Activated naive CD4-positive, alpha-beta T cell treated with anti-CD3 and anti-CD28 coated beads, Interleukin-2, amount 50 U/mL, for 24 hours (primary cell): ENCODE measurements around the gene TRAF5.

Experiments used
- H3K27ac Mint-ChIP-seq: one replicate; pipeline ENCODE4 v1.8.0; 2021; ENCODE audit warnings: mild to moderate bottlenecking, mixed read lengths
- H3K27me3 Mint-ChIP-seq: one replicate; pipeline ENCODE4 v1.8.0; 2021; ENCODE audit warnings: mixed read lengths
- H3K36me3 Mint-ChIP-seq: one replicate; pipeline ENCODE4 v1.8.0; 2021; ENCODE audit warnings: mixed read lengths
- H3K4me1 Mint-ChIP-seq: one replicate; pipeline ENCODE4 v1.8.0; 2021; ENCODE audit warnings: mixed read lengths
- H3K4me3 Mint-ChIP-seq: one replicate; pipeline ENCODE4 v1.8.0; 2021; ENCODE audit warnings: mild to moderate bottlenecking, mixed read lengths
- H3K9me3 Mint-ChIP-seq: one replicate; pipeline ENCODE4 v1.8.0; 2021; ENCODE audit warnings: mixed read lengths

The TRAF5 gene

DNA sequence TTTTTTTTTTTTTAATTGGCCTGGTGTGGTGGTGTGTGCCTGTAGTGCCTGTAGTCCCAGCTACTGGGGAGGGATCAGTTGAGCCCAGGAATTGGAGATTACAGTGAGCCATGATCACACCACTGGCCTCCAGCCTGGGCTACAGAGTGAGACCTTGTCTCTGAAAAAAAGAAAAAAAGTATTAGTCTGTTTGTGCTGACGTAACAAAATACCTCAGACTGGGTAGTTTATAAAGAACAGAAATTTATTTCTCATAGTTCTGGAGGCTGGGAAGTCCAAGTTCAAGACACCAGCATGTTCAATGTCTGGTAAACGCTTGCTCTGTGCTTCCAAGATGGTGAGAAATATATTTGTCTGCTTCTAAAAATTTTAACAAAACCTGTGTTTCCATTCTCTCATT is 25.8 kb downstream of the TRAF5 start:
- H3K27ac Mint-ChIP-seq = no peak overlapping the region
- H3K9me3 Mint-ChIP-seq = no peaks in the 10 kb centered on the region
- peak overlapping the region; percentile 68 for H3K4me3 Mint-ChIP-seq
- peaks cover 95% of the 10 kb centered on the region for H3K4me1 Mint-ChIP-seq
- no peaks in the 10 kb centered on the region for H3K27me3 Mint-ChIP-seq
- peaks cover 14% of the 10 kb centered on the region for H3K36me3 Mint-ChIP-seq

DNA sequence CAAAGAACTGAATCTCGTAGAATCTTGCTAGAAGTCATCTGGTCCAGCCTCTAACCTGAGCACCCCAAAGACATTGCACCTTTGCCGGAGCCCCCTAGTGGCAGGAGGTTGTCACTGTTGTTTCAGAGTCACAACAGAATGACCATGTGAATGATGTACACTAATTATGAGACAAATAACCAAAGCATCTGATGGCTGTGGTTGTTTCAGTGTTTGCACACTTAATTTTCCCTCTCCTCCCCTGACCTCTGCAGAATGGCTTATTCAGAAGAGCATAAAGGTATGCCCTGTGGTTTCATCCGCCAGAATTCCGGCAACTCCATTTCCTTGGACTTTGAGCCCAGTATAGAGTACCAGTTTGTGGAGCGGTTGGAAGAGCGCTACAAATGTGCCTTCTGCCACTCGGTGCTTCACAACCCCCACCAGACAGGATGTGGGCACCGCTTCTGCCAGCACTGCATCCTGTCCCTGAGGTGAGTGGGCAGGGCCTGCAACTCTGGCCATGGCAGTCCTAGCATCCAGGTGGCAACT is 26.4 kb downstream of the TRAF5 start:
- Mint-ChIP-seq H3K4me3 (peak overlapping the region; percentile 68), H3K9me3 (no peaks in the 10 kb centered on the region), H3K27ac (peak overlapping the region; percentile 92), H3K4me1 (peaks cover 91% of the 10 kb centered on the region), H3K27me3 (no peaks in the 10 kb centered on the region), H3K36me3 (peaks cover 15% of the 10 kb centered on the region)

DNA sequence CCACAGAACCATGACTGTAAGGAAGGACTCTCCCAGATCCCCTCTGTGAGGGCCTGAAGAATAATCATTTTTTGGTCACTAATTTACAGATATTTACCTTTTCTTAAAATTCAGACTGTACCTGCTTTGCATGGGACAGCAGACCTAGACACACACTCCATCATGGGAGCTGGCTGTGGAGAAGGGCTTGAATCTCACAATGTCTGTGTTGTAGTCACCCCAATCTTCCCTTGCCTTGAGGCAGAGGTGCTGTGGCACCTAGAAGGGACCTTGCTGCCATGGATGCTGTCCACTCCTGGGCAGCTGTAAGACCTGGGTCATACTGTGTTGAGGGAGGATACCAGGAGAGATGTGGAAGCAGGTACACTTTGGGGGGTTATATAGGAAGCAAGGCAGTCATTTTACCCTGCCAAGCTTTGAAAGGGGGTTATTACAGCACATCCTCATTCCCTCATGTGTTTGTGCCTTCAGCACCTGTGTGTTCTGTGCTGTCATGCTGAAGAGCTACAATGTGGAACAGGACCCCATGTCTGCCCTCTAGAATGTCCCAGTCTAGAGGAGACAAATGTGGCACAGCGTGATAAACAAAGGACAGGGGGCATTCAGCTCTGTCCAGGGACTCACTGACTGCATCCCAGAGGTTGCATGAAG is 27.1 kb downstream of the TRAF5 start:
- peaks cover 86% of the 10 kb centered on the region for H3K4me1 Mint-ChIP-seq
- peaks cover 15% of the 10 kb centered on the region for H3K36me3 Mint-ChIP-seq
- H3K27ac Mint-ChIP-seq = peak overlapping the region; percentile 91
- no peaks in the 10 kb centered on the region for H3K27me3 Mint-ChIP-seq
- H3K9me3 Mint-ChIP-seq = no peaks in the 10 kb centered on the region
- peak overlapping the region; percentile 68 for H3K4me3 Mint-ChIP-seq

DNA sequence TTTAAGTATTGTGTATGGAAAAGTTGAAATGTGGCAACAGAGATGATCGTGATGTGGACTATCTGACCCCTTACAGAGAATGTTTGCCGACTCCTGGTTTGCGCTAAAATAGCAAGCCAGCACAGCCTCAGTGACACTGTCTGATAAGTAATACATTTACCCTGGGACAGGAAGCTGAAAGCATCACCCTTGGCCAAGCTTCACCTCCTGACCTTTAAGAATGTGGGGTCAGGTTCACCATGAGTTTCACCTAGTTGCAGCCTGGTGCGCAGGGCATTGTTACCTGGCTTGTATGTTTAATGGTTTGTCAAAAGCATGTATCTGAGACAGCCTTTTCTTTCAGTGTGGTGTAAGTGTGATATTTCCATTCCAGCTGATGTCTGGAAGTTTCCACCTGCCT is 29.2 kb downstream of the TRAF5 start:
- Mint-ChIP-seq H3K27me3 (no peaks in the 10 kb centered on the region), H3K27ac (peak overlapping the region; percentile 24), H3K4me3 (no peak overlapping the region), H3K4me1 (peaks cover 71% of the 10 kb centered on the region), H3K36me3 (peaks cover 16% of the 10 kb centered on the region), H3K9me3 (no peaks in the 10 kb centered on the region)

DNA sequence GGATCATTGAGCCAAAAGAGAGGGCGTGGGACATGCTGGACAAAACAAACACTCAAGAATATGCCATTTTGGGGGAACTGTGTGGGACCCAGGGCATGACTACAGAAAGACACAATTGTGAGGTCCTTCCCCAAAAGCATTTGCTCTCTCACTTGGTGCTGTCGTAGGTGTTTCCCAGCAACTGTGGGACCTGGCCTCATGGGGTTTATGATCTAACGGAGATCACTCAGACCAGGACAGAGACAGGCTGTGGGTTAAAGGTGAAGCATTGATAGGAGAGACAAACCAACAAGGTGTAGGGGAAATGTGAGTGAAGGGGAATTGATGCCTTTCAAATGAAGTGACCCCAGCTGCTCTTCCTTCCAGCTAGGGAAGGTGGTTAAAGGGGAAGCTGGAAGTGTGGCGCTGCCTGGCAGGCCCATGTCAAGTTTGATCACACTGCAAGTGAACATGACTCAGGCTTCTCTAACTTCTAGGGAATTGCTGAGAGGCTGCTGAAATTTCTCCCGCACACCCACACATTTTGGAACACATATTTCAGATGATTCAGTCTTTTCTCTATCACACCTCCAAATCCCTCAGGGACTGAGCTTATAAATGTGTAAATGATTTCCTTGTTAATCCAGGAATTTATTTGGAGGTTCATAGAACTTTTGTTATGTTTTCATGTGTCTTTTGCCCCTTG is 30.2 kb downstream of the TRAF5 start:
- peak overlapping the region; percentile 62 for H3K27ac Mint-ChIP-seq
- H3K9me3 Mint-ChIP-seq = no peaks in the 10 kb centered on the region
- no peaks in the 10 kb centered on the region for H3K27me3 Mint-ChIP-seq
- peaks cover 14% of the 10 kb centered on the region for H3K36me3 Mint-ChIP-seq
- peaks cover 62% of the 10 kb centered on the region for H3K4me1 Mint-ChIP-seq
- no peak overlapping the region for H3K4me3 Mint-ChIP-seq

DNA sequence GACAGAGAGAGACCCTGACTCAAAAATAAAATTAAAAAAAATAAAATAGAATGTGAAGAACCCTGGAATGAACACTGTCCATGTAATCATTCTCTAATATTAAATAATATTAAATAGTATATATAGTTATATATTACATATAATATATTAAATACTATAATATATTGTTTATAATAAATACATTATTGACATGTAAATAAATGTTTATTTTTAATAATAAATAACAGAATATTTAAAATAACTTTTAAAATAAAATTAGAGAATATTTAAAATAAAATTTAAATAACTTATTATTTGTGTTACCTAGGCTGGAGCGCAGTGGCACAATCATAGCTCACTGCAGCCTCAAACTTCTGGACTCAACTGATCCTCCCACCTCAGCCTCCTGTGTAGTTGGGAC is 32.1 kb downstream of the TRAF5 start:
- Mint-ChIP-seq H3K36me3 (peaks cover 9% of the 10 kb centered on the region), H3K27me3 (no peaks in the 10 kb centered on the region), H3K4me3 (no peak overlapping the region), H3K27ac (no peak overlapping the region), H3K4me1 (peaks cover 44% of the 10 kb centered on the region), H3K9me3 (no peaks in the 10 kb centered on the region)

DNA sequence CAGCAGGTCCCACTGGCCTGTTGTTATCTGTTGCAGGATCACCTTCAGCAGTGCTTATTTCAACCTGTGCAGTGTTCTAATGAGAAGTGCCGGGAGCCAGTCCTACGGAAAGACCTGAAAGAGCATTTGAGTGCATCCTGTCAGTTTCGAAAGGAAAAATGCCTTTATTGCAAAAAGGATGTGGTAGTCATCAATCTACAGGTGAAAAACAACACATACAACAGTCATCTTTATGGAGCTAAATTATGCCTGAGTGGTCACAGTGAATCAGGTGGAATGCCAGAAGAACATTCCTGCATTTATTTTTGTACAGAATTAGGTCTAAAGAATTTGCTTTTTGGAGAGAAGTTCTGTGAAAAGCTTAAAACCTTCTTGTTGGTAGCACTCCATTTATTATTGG is 33.2 kb downstream of the TRAF5 start:
- H3K4me1 Mint-ChIP-seq = peaks cover 33% of the 10 kb centered on the region
- peaks cover 6% of the 10 kb centered on the region for H3K36me3 Mint-ChIP-seq
- H3K27me3 Mint-ChIP-seq = no peaks in the 10 kb centered on the region
- peak overlapping the region; percentile 42 for H3K27ac Mint-ChIP-seq
- no peaks in the 10 kb centered on the region for H3K9me3 Mint-ChIP-seq
- H3K4me3 Mint-ChIP-seq = no peak overlapping the region

DNA sequence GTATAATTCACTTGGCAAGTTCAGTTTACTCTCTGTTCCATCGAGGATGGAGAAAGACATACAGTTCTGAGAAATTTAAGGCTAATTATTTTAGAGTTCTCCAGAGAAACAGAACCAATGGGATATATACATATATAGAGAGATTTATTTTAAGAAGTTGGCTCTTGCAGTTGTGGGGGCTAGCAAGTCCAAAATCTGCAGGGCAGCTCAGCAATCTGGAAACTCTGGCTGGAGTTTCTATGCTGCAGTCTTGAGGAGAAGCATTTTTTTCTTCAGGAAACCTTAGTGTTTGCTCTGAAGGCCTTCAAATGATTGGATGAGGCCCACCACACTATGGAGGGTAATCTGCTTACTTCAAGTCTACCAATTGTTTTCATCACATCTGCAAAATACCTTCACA is 34.6 kb downstream of the TRAF5 start:
- peaks cover 21% of the 10 kb centered on the region for H3K4me1 Mint-ChIP-seq
- no peak overlapping the region for H3K4me3 Mint-ChIP-seq
- no peaks in the 10 kb centered on the region for H3K9me3 Mint-ChIP-seq
- no peaks in the 10 kb centered on the region for H3K27me3 Mint-ChIP-seq
- H3K36me3 Mint-ChIP-seq = peaks cover 11% of the 10 kb centered on the region
- no peak overlapping the region for H3K27ac Mint-ChIP-seq

DNA sequence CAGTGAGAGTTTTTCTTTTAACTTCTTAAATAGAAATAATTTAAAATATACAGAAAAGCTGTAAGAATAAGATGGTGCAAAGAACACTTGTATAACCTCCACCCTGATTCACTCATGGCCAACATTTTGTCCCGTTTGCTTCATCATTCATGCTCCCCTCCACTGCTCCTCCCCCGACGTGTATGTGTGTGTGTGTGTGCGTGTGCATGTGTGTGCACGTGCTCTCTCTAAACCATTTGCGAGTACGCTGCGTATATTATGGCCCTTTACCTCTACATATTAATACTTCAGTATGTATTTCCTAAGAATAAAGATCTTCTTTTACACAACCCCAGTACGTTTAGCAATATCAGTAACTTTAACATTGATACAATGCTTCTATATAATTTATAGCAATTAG is 43.0 kb downstream of the TRAF5 start:
- Mint-ChIP-seq H3K9me3 (no peaks in the 10 kb centered on the region), H3K4me3 (no peak overlapping the region), H3K36me3 (peaks cover 18% of the 10 kb centered on the region), H3K4me1 (peaks cover 16% of the 10 kb centered on the region), H3K27me3 (no peaks in the 10 kb centered on the region), H3K27ac (peak overlapping the region; percentile 39)

DNA sequence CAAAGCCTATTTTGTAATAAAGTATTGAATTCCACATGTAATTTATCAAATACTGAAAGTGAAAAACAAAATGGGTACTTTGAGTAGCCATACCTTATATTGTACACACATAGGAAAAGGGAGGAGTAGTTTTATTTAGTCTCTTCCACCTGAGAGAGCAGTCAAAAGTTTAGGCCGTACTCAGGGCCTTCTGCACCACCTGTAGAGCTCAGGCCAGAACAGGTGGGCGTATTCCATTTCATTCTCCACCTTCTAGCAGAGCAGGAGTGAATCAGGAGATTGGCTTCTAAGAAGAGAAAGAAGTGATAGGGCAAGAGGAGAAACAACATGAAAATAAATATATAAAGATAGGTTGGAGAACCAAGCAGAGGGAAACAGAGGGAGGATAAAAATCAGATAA is 44.0 kb downstream of the TRAF5 start:
- H3K27me3 Mint-ChIP-seq = no peaks in the 10 kb centered on the region
- H3K36me3 Mint-ChIP-seq = peaks cover 20% of the 10 kb centered on the region
- peaks cover 16% of the 10 kb centered on the region for H3K4me1 Mint-ChIP-seq
- no peak overlapping the region for H3K4me3 Mint-ChIP-seq
- H3K27ac Mint-ChIP-seq = peak overlapping the region; percentile 84
- no peaks in the 10 kb centered on the region for H3K9me3 Mint-ChIP-seq

DNA sequence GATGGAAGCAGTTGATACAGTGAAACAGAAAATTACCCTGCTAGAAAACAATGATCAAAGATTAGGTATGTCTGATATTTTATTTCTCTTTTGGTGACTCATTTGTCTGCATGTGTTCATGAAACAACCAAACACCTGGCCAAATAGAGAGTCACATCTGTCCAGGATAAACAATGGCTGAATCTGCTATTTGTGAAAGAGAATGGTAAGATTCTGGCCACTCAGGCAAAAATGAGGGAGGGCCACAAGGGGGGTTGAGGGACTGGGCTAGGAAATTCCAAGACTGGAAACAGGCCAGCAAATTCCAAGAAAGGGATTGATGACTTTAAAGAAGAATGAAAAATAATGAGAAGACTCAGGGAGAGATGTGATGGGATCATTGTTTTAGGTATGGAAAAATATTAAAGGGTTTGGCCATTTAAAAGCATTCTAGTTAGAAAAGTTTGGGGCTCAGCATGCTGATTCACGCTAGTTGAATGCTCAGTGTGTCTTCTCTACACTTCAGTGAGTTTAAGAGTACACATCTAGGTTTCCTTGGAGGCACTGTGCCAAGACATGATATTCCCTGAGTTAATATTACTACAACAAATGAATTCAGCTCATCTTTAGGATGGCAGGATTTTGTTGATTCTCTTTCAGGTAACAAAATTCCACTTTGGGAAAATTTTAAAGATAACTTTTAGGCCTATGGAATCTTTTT is 44.9 kb downstream of the TRAF5 start:
- peaks cover 18% of the 10 kb centered on the region for H3K4me1 Mint-ChIP-seq
- H3K4me3 Mint-ChIP-seq = no peak overlapping the region
- peak overlapping the region; percentile 87 for H3K27ac Mint-ChIP-seq
- no peaks in the 10 kb centered on the region for H3K9me3 Mint-ChIP-seq
- no peaks in the 10 kb centered on the region for H3K27me3 Mint-ChIP-seq
- H3K36me3 Mint-ChIP-seq = peaks cover 22% of the 10 kb centered on the region

DNA sequence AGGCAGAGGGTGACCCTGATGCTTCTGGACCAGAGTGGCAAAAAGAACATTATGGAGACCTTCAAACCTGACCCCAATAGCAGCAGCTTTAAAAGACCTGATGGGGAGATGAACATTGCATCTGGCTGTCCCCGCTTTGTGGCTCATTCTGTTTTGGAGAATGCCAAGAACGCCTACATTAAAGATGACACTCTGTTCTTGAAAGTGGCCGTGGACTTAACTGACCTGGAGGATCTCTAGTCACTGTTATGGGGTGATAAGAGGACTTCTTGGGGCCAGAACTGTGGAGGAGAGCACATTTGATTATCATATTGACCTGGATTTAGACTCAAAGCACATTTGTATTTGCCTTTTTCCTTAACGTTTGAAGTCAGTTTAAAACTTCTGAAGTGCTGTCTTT is 45.8 kb downstream of the TRAF5 start:
- Mint-ChIP-seq H3K4me3 (no peak overlapping the region), H3K4me1 (peaks cover 25% of the 10 kb centered on the region), H3K36me3 (peaks cover 22% of the 10 kb centered on the region), H3K27me3 (no peaks in the 10 kb centered on the region), H3K9me3 (no peaks in the 10 kb centered on the region), H3K27ac (no peak overlapping the region)

DNA sequence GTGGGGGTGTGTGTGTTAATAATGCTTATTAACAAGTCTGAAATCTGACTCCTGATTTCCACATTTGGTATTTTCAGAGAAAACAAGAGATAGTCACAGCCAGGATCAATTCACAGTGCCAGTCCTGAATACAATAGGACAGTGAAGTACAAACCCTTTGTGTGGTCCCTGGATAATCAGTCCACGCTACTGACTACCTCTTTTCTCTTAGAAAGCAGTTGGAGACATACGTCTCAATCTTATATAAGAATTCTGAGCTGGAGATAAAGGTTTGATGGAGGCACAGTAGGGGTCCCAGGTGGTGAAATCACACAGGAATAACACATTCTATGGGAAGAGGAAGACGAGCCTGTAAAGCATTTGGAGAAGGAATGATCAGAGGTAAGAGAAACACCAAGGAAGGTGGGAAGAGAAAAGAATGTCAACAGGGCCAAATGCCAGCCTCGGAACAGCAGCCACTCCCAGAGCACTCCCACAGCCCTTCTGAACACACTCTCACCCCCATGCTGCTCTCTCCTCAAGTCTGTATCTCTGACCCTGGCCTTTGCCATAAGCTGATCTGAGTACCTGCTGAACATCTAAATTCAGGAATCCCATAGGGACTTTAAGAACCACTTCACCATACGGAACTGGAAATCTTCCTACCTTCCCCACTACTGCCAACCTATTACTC is 48.6 kb downstream of the TRAF5 start:
- H3K27ac Mint-ChIP-seq = peak overlapping the region; percentile 68
- H3K36me3 Mint-ChIP-seq = peaks cover 15% of the 10 kb centered on the region
- H3K4me3 Mint-ChIP-seq = no peak overlapping the region
- H3K4me1 Mint-ChIP-seq = peaks cover 42% of the 10 kb centered on the region
- H3K27me3 Mint-ChIP-seq = no peaks in the 10 kb centered on the region
- no peaks in the 10 kb centered on the region for H3K9me3 Mint-ChIP-seq

DNA sequence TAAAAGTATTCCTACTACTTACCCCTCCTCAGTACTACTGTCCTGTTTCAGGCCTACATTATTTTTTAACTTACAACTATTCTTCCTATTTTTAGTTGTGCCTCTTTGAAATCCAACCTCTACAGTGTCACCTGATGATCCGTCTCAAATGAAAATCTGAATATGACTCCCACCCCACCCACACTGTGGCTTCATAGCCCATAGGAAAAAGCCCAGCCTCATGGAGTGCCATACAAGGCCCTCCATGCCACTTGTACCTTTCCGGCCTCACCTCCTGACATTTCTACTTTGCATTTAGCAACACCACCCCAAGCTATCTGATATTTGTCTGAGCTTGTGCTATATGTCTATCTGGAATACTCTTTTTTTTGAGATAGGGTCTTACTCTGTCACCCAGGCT is 49.3 kb downstream of the TRAF5 start:
- Mint-ChIP-seq H3K27ac (peak overlapping the region; percentile 68), H3K4me1 (peaks cover 43% of the 10 kb centered on the region), H3K27me3 (no peaks in the 10 kb centered on the region), H3K4me3 (no peak overlapping the region), H3K36me3 (peaks cover 15% of the 10 kb centered on the region), H3K9me3 (no peaks in the 10 kb centered on the region)

DNA sequence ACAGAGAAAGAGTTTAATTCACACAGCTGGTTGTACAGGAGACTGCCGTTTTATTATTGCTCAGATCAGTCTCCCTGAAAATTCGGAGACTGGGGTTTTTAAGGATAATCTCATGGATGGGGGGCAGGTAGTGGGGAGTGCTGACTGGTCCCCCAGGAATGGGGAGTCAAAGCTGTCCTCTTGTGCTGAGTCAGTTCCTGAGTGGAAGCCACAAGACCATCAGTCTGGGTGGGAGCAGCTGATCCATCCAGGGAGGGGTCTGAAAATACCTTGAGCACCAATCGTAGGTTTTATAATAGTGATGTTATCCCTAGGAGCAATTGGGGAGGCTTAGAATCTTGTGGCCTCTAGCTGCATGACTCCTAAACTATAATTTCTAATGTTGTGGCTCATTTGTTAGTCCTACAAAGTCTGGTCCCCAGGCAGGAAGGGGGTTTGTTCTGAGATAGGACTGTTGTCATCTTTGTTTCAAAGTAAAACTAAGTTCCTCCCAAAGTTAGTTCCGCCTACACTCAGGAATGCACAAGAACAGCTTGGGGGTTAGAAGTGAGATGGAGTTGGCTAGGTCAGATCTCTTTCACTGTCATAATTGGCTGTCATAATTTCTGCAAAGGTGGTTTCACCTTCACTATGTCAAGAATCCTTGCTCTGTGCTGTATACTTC is 50.3 kb downstream of the TRAF5 start:
- Mint-ChIP-seq H3K4me1 (peaks cover 46% of the 10 kb centered on the region), H3K36me3 (peaks cover 10% of the 10 kb centered on the region), H3K9me3 (peaks cover 2% of the 10 kb centered on the region), H3K4me3 (no peak overlapping the region), H3K27me3 (no peaks in the 10 kb centered on the region), H3K27ac (peak overlapping the region; percentile 68)
